HG02884 (cell line): ENCODE measurements around the gene MAGI2.
"Not testable (repeated sequence)": the region's sequence is repeated elsewhere in the genome, so short reads cannot be mapped to it uniquely, and the experiment has no call there.

Source experiments
- ATAC-seq: cut with Tn5 transposase; IDR thresholded peaks from one replicate; pipeline ENCODE4 v1.9.1; 2021; ENCODE audit warnings: mild to moderate bottlenecking, moderate library complexity; ENCODE audit not compliant: unreplicated experiment

MAGI2 gene

DNA sequence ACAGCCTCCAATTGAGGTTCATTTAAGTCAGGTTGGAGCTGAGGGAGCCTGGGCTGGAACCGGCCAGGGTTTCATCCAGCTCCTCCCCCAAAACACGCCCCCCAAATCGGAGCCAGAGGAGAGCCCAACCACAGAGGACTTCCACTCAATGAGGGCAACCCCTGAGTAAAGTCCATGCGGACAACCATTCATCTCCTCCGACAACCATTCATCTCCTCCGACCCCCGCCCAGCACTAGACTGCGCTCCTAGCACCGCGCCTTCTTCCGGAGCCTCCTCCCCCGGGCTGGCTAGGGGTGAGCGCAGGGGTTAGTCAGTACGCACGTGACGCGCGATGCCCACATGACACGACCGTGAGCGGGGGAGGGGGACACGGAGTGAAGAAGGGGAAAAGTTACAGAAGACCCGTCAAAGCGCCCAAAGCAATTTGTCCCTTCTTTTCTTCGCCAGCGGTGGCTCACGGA, 1.4 kb downstream of the MAGI2 start:
- ATAC-seq, result no peak

DNA sequence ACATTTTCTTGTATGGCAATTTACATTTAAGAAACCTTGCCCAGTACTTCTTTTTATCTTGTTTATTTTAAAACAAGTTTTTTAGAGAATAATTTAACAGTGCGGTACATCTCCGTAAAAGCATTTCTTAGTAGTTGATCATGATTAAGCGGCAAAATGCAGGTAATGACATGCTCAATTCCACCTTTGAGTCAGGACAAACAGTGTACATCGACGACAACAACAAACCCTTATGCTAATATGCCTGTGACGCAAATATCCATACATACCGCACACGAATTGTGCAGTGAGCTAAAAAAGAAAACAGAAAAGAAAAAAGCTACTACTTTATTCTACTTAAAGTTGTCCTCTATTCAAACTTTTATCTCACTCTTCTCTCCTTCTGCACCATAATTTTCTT, 1.9 kb downstream of the MAGI2 start:
- ATAC-seq, result no peak

DNA sequence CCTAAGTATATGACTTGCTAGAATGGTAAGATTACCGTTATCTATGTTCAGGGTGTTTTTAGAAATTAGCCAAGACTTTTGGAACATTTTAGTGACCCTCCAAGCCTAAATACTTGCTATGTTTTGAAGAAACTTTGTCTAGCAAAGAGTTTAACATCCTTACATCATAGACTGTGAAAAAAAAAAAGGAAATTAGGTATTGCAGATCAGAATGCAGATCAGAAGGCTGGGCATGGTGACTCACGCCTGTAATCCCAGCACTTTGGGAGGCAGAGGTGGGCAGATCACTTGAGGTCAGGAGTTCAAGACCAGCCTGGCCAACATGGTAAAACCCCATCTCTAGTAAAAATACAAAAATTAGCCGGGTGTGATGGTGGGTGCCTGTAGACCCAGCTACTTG, 10.7 kb downstream of the MAGI2 start:
- ATAC-seq, result not testable (repeated sequence)

GRCh38 chr7:79436378-79436777, 17.1 kb downstream of the MAGI2 start:
- no peak for ATAC-seq

DNA sequence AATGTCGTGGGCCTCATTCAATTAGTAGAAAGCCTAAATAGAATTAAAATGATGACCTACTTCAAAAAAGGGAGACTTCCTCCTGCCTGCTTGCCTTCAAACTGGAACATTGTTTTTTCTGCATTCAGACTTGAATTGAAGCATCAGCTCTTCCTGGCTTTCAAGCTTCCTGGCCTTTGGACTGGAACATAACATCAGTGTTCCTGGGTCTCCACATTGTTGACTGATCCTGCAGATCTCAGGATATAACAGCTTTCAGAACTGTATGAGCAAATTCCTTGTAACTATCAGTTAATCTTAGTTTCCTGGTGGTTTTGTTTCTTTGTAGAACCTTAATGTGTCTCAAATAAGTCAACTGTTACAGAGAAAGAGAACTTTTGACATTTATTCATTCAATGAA, 18.6 kb downstream of the MAGI2 start:
- no peak for ATAC-seq

GRCh38 chr7:79434098-79434497, 19.4 kb downstream of the MAGI2 start:
- no peak for ATAC-seq

GRCh38 chr7:79430391-79430790, 23.1 kb downstream of the MAGI2 start:
- no peak for ATAC-seq

- no peak for ATAC-seq
Observed at GRCh38 chr7:79425665-79426064, 27.8 kb downstream of the MAGI2 start.

GRCh38 chr7:79421751-79422150, 31.7 kb downstream of the MAGI2 start:
- ATAC-seq, result no peak

DNA sequence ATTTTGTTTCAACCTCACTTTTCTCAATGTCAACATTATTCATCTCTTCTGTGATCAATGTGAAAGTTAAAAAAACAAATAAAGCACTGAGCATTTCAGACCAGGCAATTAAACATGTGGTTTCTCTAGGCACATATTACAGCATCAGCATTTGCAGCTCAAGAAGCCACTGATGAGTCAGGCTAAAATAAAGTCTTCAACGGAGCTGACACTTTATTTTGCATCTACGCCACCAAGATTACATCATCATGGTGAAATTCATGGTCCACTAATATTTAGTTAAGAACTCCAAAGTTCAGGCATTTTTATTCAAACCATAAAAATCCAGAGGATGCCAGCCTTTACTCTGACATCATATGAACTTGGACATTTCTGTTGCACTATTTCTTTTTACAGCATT, 33.0 kb downstream of the MAGI2 start:
- no peak for ATAC-seq

DNA sequence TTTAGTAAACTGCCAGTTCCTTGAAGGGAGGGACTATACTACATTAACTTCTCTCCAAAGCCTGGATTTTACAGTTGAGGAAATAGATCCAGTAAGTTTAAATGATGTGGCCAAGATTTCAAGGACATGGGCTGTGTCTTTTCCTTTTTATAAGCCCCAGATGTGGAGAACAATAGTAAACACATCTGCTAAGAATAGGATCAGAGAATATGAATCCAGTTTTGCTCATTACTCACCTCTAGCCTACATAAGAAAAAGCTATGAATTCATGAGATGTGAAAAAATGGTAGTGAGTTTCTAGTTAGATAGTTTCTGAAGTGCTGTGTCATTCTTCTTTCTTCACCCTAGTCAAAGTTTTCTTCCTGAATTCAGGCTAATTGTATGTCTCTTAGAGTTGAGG, 38.6 kb downstream of the MAGI2 start:
- ATAC-seq, result no peak

DNA sequence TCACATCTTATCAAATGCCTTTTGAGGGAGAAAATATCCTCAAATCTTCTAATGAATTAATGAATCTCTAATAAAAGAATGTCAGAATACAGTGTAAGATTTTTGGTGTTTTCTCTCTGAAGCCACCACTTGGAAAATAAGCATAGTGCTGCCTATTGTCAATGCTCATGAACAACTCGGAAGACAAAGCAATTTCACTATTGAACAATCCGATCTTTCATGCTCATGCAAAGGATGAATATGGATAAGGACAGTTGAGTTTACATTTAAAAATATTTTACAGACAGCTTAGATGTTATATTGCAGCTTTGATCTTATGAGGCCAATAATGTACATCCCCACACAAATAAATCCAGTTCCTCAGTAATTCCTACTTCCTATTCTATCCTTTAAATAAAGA, 40.6 kb downstream of the MAGI2 start:
- no peak for ATAC-seq

GRCh38 chr7:79412438-79412837, 41.0 kb downstream of the MAGI2 start:
- ATAC-seq, result no peak

- ATAC-seq, result no peak
Observed at GRCh38 chr7:79410345-79410744, 43.1 kb downstream of the MAGI2 start.

DNA sequence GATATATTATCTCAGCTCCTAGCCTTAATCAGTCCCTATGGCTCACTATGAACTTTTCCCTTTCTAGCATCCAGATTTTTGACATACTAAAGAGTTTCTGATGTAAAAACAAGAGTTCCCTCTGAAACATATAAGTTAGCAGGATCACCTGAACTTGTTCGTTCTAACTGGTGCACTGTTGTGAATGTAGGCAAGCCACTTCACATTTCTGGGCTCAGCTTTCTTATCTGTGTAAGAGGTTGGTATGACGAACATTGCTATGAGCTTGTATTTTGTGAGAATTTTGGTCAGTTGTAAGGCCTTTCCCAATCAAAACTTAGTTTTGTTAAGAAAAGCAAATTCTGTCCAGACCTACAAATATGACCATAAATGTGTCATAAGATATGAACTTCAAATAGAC, 46.1 kb downstream of the MAGI2 start:
- no peak for ATAC-seq

GRCh38 chr7:79406371-79406770, 47.1 kb downstream of the MAGI2 start:
- ATAC-seq, result no peak

DNA sequence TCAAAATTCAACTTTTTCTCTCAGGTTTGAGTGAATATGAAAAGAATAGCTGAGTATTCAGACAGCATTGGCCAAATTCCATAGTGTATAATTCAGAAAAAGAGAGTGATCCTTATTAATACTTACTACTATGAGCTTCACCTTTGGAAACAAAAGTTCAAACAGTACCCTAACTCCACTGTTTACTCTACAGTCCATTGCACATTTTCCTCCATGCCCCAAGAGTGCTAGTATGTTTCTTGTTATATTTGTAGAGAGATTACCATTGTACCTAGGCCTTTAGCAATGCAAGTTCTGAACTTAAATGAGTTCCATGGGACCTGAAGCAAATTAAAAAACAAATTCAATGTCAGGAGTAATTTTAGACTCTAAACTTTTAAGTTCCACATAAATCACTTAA, 48.1 kb downstream of the MAGI2 start:
- ATAC-seq, result no peak

GRCh38 chr7:79403879-79404278, 49.6 kb downstream of the MAGI2 start:
- no peak for ATAC-seq

DNA sequence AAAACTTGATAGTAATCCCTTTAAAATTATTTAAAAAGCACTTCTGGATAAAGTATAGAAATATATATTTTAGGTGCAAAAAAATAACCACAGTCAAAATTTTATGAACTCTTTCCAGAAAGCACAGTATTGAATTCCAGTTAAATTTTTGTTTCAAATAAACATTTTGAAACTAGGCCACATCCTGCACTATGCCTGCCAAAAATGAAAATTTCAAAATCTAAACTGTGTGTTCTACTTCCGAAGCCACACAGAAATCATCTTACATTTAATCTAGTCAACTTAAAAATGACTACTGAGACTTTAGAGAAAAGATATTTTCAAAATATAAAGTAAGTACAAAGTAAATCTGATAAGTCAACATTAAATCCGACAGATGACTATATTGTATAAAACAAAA, 50.0 kb downstream of the MAGI2 start:
- ATAC-seq, result no peak

- ATAC-seq, result no peak
Observed at GRCh38 chr7:79401254-79401653, 52.2 kb downstream of the MAGI2 start.

DNA sequence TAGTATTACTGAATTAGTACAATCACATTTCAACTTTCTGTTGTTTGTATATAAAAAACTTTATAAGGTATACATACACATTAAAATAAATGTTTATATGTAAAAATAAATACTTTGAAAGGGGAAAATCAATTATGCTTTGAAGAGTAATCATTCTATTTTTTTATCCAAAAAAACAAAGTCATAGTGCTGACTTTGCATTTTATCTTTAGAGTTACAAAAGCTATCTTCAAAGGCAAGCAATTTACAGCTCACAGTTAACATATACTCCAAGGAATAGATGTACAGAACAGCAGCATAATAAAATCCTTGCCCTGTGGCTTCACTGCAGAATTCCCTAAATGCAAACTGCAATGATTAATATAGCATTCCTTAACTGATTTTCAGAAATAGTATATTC, 53.2 kb downstream of the MAGI2 start:
- no peak for ATAC-seq

DNA sequence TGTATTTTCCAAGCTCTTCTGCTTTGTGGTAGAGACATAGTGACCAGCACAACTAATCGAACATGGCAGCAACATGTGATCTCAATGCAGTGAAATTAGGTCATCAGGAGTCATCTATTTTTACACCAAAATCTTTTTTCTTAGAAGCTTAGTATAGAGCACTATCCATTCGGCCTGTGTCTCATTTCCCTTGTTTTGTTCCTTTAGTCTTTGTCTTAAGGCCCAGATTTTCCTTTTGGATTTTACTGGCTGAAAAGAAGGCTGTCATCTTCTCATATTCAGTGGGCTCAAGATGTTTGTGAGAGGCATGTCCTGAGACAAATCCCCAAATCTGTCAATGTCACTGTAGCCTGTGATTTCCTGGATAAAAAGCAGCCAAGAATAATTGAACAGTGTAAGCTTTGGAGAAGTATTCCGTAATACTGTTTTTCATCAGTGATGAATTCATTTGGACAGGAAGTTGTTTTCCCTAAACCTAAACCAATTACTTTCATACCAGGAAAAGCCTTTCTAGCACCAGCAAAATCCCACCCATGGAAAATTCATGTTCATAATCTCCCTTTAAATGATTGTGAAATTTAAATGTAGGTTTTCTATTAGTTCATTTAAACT, 55.2 kb downstream of the MAGI2 start:
- ATAC-seq, result no peak

DNA sequence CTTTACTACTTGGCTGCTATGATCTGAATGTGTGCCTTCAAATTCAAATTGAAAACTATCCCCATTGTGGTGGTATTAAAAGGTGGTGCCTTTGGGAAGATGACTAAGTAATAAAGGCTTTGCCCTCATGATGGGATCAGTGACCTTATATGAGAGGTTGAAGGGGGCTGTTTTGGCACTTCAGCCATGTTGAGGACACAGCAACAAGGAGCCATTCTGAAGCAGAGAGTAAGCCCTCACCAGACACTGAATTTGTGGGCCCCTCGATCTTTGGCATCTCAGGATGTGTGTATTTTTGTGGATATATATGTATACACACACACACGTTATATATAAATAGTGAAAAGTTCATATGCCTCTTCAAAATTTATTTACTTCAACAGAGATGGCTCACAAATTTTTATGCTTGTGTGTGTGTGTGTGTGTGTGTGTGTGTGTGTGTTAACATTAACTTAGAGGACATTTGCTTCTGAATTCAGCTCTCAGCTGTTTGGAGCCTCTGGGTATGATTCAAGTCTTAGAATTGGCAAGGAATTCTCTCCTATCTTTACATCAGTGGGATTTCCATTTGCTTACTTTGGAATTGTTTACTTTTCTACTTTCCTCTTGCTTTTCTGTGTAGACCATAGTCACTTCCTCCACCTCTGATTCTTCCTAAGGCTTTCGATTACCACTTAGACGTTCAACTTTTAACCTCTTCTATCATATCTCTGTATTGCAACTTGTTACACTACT, 66.6 kb downstream of the MAGI2 start:
- no peak for ATAC-seq
